IMR-90 (cell line): ENCODE data around the gene DDX54. TPM values are rescaled to one million over a fixed set of nuclear protein-coding genes. Genes with fewer than 3 reads are reported as not detected.

Experiments
- ATAC-seq: fragments of 200-7000 bp; cut with Tn5 transposase; 2 replicates; pipeline ENCODE4 v1.9.1; 2020; ENCODE audit warnings: low read depth, mild to moderate bottlenecking, moderate library complexity
- BruUV-seq: library from RNA; stranded (reverse); fragments of 400-500 nt; replicated peaks from 2 replicates; lab custom pipeline; 2021; lab: Mats Ljungman, UMichigan
- CTCF ChIA-PET: fragments of 300-600 bp; formaldehyde crosslinking; extraction: SDS; loops from one replicate; lab custom pipeline; 2021; ENCODE audit warnings: antibody characterized with exemption; lab: Yijun Ruan, JAX
- POLR2A ChIA-PET: fragments of 300-600 bp; sonication (Branson Sonifier 250); formaldehyde crosslinking; loops from one replicate; lab custom pipeline; 2022; ENCODE audit warnings: antibody characterized with exemption; ENCODE audit not compliant: unreplicated experiment; lab: Charles Lee
- DNase-seq: peaks from one replicate; pipeline ENCODE4 v3.0.0; 2013
- H2AFZ ChIP-seq: replicated peaks from 2 replicates; pipeline ENCODE3; 2013; ENCODE audit warnings: low read length, mild to moderate bottlenecking; ENCODE audit not compliant: poor library complexity
- H2AK5ac ChIP-seq: 2 replicates; pipeline ENCODE4 v1.6.1; 2013; ENCODE audit warnings: low read depth, low read length, inconsistent platforms
- H2AK9ac ChIP-seq: replicated peaks from 2 replicates; pipeline ENCODE3; 2013; ENCODE audit warnings: mild to moderate bottlenecking, low read depth, low read length, moderate library complexity; ENCODE audit not compliant: poor library complexity
- H2BK120ac ChIP-seq: 2 replicates; pipeline ENCODE4 v1.6.1; 2013; ENCODE audit warnings: low read depth, low read length, inconsistent platforms
- H2BK15ac ChIP-seq: 3 replicates; pipeline ENCODE4 v1.6.1; 2013; ENCODE audit warnings: low read depth, low read length, inconsistent platforms
- H2BK20ac ChIP-seq: 2 replicates; pipeline ENCODE4 v1.6.1; 2013; ENCODE audit warnings: low read depth, mild to moderate bottlenecking, inconsistent platforms, low read length, moderate library complexity
- H2BK5ac ChIP-seq: 2 replicates; pipeline ENCODE4 v1.6.1; 2013; ENCODE audit warnings: mild to moderate bottlenecking, low read depth, low read length, inconsistent platforms; ENCODE audit not compliant: poor library complexity, severe bottlenecking
- H3K14ac ChIP-seq: replicated peaks from 2 replicates; pipeline ENCODE4 v1.6.1; 2013; ENCODE audit warnings: low read depth, low read length, inconsistent platforms
- H3K18ac ChIP-seq: 2 replicates; pipeline ENCODE4 v1.6.1; 2013; ENCODE audit warnings: low read depth, low read length, control low read depth
- H3K23ac ChIP-seq: 2 replicates; pipeline ENCODE4 v1.6.1; 2013; ENCODE audit warnings: low read depth, low read length, inconsistent platforms
- H3K27ac ChIP-seq: 2 replicates; pipeline ENCODE4 v1.5.1; 2013; ENCODE audit warnings: mild to moderate bottlenecking, control low read depth, low read length; ENCODE audit not compliant: insufficient read depth
- H3K27me3 ChIP-seq: 2 replicates; pipeline ENCODE4 v1.6.1; 2013; ENCODE audit warnings: low read length; ENCODE audit not compliant: control insufficient read depth, insufficient read depth
- H3K36me3 ChIP-seq: 2 replicates; pipeline ENCODE4 v1.6.1; 2013; ENCODE audit warnings: low read length, mixed read lengths; ENCODE audit not compliant: control insufficient read depth, insufficient read depth
- H3K4ac ChIP-seq: 2 replicates; pipeline ENCODE4 v1.6.1; 2013; ENCODE audit warnings: low read depth, low read length, inconsistent platforms
- H3K4me1 ChIP-seq: 2 replicates; pipeline ENCODE4 v1.6.1; 2013; ENCODE audit warnings: low read length, mixed read lengths; ENCODE audit not compliant: control insufficient read depth, insufficient read depth
- H3K4me2 ChIP-seq: 2 replicates; pipeline ENCODE4 v1.6.1; 2013; ENCODE audit warnings: low read depth, mild to moderate bottlenecking, control low read depth, low read length, moderate library complexity
- H3K4me3 ChIP-seq: 2 replicates; pipeline ENCODE4 v1.5.1; 2013; ENCODE audit warnings: low read depth, mild to moderate bottlenecking, control low read depth, low read length, moderate library complexity; ENCODE audit not compliant: insufficient read depth
- H3K56ac ChIP-seq: 2 replicates; pipeline ENCODE4 v1.6.1; 2013; ENCODE audit warnings: low read length, inconsistent platforms; ENCODE audit not compliant: insufficient read depth; ENCODE audit errors: extremely low read depth
- H3K79me1 ChIP-seq, 2 experiments: 2 replicates each; pipeline ENCODE4 v1.6.1; 2013; ENCODE audit warnings: low read length in 2 of 2, inconsistent platforms in 1 of 2, low read depth in 1 of 2
- H3K9ac ChIP-seq: 2 replicates; pipeline ENCODE4 v1.6.1; 2013; ENCODE audit warnings: low read depth, low read length, control low read depth
- H3K9me1 ChIP-seq: 2 replicates; pipeline ENCODE4 v1.6.1; 2013; ENCODE audit warnings: low read length, inconsistent platforms; ENCODE audit not compliant: insufficient read depth
- H3K9me3 ChIP-seq: 2 replicates; pipeline ENCODE4 v1.6.1; 2013; ENCODE audit warnings: low read length; ENCODE audit not compliant: control insufficient read depth, insufficient read depth
- H4K20me1 ChIP-seq: 2 replicates; pipeline ENCODE4 v1.6.1; 2013; ENCODE audit warnings: low read length, inconsistent platforms; ENCODE audit not compliant: insufficient read depth
- H4K5ac ChIP-seq: 2 replicates; pipeline ENCODE4 v1.6.1; 2013; ENCODE audit warnings: mild to moderate bottlenecking, low read depth, low read length, control low read depth
- H4K8ac ChIP-seq, 2 experiments: 2 replicates each; pipeline ENCODE4 v1.6.1; 2013; ENCODE audit warnings: low read depth in 2 of 2, low read length in 2 of 2, control low read depth in 1 of 2, inconsistent platforms in 1 of 2
- H4K91ac ChIP-seq: 2 replicates; pipeline ENCODE4 v1.6.1; 2013; ENCODE audit warnings: low read depth, low read length, inconsistent platforms; ENCODE audit not compliant: insufficient read depth
- BHLHE40 ChIP-seq: fragments of 150-350 bp; IDR thresholded peaks from 2 replicates; pipeline ENCODE4 v1.6.1; 2016; ENCODE audit warnings: mild to moderate bottlenecking, low read depth, low read length
- CEBPB ChIP-seq: IDR thresholded peaks from 2 replicates; pipeline ENCODE4 v1.6.1; 2012; ENCODE audit warnings: low read depth, low read length, improper control_type of control experiment
- CHD1 ChIP-seq: IDR thresholded peaks from 2 replicates; pipeline ENCODE4 v1.6.1; 2012; ENCODE audit warnings: low read depth, low read length, improper control_type of control experiment
- CTCF ChIP-seq: conservative IDR thresholded peaks from 2 replicates; pipeline ENCODE4 v1.5.1; 2012; ENCODE audit warnings: mild to moderate bottlenecking, low read depth, low read length, improper control_type of control experiment
- ELK1 ChIP-seq: fragments of 150-350 bp; IDR thresholded peaks from 2 replicates; pipeline ENCODE4 v1.6.1; 2016; ENCODE audit warnings: low read depth, mild to moderate bottlenecking, low read length, moderate library complexity, borderline replicate concordance
- FOS ChIP-seq: fragments of 150-350 bp; IDR thresholded peaks from 2 replicates; pipeline ENCODE4 v1.6.1; 2016; ENCODE audit warnings: low read depth, low read length
- MAFK ChIP-seq: IDR thresholded peaks from 2 replicates; pipeline ENCODE4 v1.6.1; 2012; ENCODE audit warnings: low read depth, low read length, improper control_type of control experiment
- MAZ ChIP-seq: IDR thresholded peaks from 2 replicates; pipeline ENCODE4 v1.6.1; 2012; ENCODE audit warnings: low read depth, mild to moderate bottlenecking, low read length, improper control_type of control experiment, moderate library complexity, borderline replicate concordance
- MXI1 ChIP-seq: IDR thresholded peaks from 2 replicates; pipeline ENCODE4 v1.6.1; 2012; ENCODE audit warnings: low read depth, mild to moderate bottlenecking, low read length, moderate library complexity, borderline replicate concordance
- NFE2L2 ChIP-seq: fragments of 150-350 bp; IDR thresholded peaks from 2 replicates; pipeline ENCODE4 v1.6.1; 2016; ENCODE audit warnings: low read depth, mild to moderate bottlenecking, low read length
- POLR2A ChIP-seq: IDR thresholded peaks from 2 replicates; pipeline ENCODE4 v1.6.1; 2012; ENCODE audit warnings: mild to moderate bottlenecking, low read depth, low read length
- RAD21 ChIP-seq: IDR thresholded peaks from 2 replicates; pipeline ENCODE4 v1.6.1; 2012; ENCODE audit warnings: low read length, improper control_type of control experiment
- RCOR1 ChIP-seq: IDR thresholded peaks from 2 replicates; pipeline ENCODE4 v1.6.1; 2012; ENCODE audit warnings: mild to moderate bottlenecking, low read length, improper control_type of control experiment; ENCODE audit not compliant: insufficient replicate concordance
- RFX5 ChIP-seq: IDR thresholded peaks from 2 replicates; pipeline ENCODE4 v1.8.0; 2012; ENCODE audit warnings: low read depth, mild to moderate bottlenecking, low read length, moderate library complexity
- SMC3 ChIP-seq: fragments of 150-350 bp; IDR thresholded peaks from 2 replicates; pipeline ENCODE4 v1.6.1; 2016; ENCODE audit warnings: low read depth, mild to moderate bottlenecking, antibody characterized with exemption, low read length, moderate library complexity
- USF2 ChIP-seq: fragments of 150-350 bp; IDR thresholded peaks from 2 replicates; pipeline ENCODE4 v1.6.1; 2017; ENCODE audit warnings: mild to moderate bottlenecking, antibody characterized with exemption, low read length, low read depth
- WGBS, 2 experiments: methylation state at CpG; one replicate each; pipeline versions ENCODE4 v1.1.5 to v1.1.7; 2013; ENCODE audit warnings: missing lambda C conversion rate in 2 of 2; ENCODE audit not compliant: insufficient read length in 1 of 2; ENCODE audit errors: extremely low coverage in 2 of 2; 5-methylcytosine and 5-hydroxymethylcytosine counted together
- dilution Hi-C: fragments of 300-500 bp; cut with HindIII; formaldehyde crosslinking; loops from one replicate; pipeline ENCODE4 v1.14.3; 2018; ENCODE audit warnings: low sequenced_read_pairs; ENCODE audit not compliant: unreplicated experiment
- in situ Hi-C: fragments of 300-500 bp; cut with MboI; formaldehyde crosslinking; loops from 3 replicates; pipeline ENCODE4 v1.14.3; 2019; ENCODE audit warnings: low sequenced_read_pairs, inconsistent platforms, mixed read lengths
- intact Hi-C: fragments of 100-400 bp; cut with micrococcal nuclease; formaldehyde crosslinking; loops from 2 replicates; pipeline ENCODE4 v1.10.0; 2022
- polyA plus RNA-seq, 3 experiments: library from polyadenylated mRNA; depleted of rRNA; stranded (reverse); fragments of >200 nt; gene quantifications; 2 replicates each; pipeline ENCODE4 v1.2.3, GENCODE V29; 2012; ENCODE audit warnings: low replicate concordance in 1 of 3
- total RNA-seq: library from RNA; depleted of rRNA; stranded (reverse); fragments of >200 nt; gene quantifications from 2 replicates; pipeline ENCODE4 v1.2.3, GENCODE V29; 2012

DDX54 gene
- total and polyA plus RNA-seq, 2 of the 4 experiments (the other 2 are of a cell fraction) = 23.8 to 47.5 TPM

GRCh38 chr12:113155646-113156045, 29.6 kb downstream of the DDX54 start:
- Histone ChIP-seq H3K27ac (no peak overlapping the region), H3K36me3 (peaks cover 20% of the 10 kb centered on the region), H2BK5ac (no peak overlapping the region), H3K4me3 (no peak overlapping the region), H4K91ac (no peak overlapping the region), H3K56ac (no peak overlapping the region), H3K23ac (no peak overlapping the region), H3K4me1 (no peaks in the 10 kb centered on the region), H3K18ac (no peak overlapping the region), H3K27me3 (peaks cover 37% of the 10 kb centered on the region), H3K4me2 (no peak overlapping the region), H2AK5ac (no peak overlapping the region), H3K4ac (no peak overlapping the region), H2BK20ac (no peak overlapping the region), H2AFZ (no peak overlapping the region), H3K14ac (no peak overlapping the region), H4K8ac (no peak overlapping the region), H3K9me1 (no peaks in the 10 kb centered on the region), H4K5ac (no peak overlapping the region), H2BK15ac (no peak overlapping the region), H2BK120ac (no peak overlapping the region), H3K79me1 (no peaks in the 10 kb centered on the region), H4K20me1 (no peaks in the 10 kb centered on the region), H3K9ac (no peak overlapping the region), H3K9me3 (no peaks in the 10 kb centered on the region), H2AK9ac (no peak overlapping the region)
- no CpG with 5 or more reads among the region's 7 CpGs for WGBS, 2 experiments
- no TSS peak for BruUV-seq
- ChIA-PET POLR2A (no interaction called here), CTCF (interaction anchor here (0.9 kb wide), 1 partner anchor 269 kb away, joined by 3 read pairs; no protein-coding TSS in a partner anchor)
- in situ Hi-C loops (no loop called here), dilution Hi-C loops (no loop called here), intact Hi-C loops (no loop called here)
- no peak for ATAC-seq
- TF ChIP-seq RAD21 (no peak), FOS (no peak), USF2 (no peak), NFE2L2 (no peak), POLR2A (no peak), BHLHE40 (no peak), CEBPB (no peak), MAZ (no peak), RFX5 (no peak), MXI1 (no peak), ELK1 (no peak), MAFK (no peak), CHD1 (no peak), CTCF (no peak), SMC3 (no peak), RCOR1 (no peak)
- no peak for DNase-seq
